Hematopoietic multipotent progenitor cell treated with erythropoietin and hydrocortisone succinate and interleukin-3 and kit ligand, for 17 days (in vitro differentiated cells): ENCODE results near the gene UCP2.
"Not testable (repeated sequence)": the region's sequence is repeated elsewhere in the genome, so short reads cannot be mapped to it uniquely, and the experiment has no call there.

Experiments used
- DNase-seq: peaks from one replicate; pipeline ENCODE4 v3.0.0-alpha.2; 2015; ENCODE audit warnings: low spot score

The UCP2 gene

GRCh38 chr11:73991471-73992006 lies 8.9 kb upstream of the UCP2 start:
- no peak for DNase-seq

GRCh38 chr11:73990730-73991129 lies 8.1 kb upstream of the UCP2 start:
- DNase-seq, result no peak

GRCh38 chr11:73989156-73989555 lies 6.5 kb upstream of the UCP2 start:
- peak; percentile 63 for DNase-seq

- DNase-seq, result no peak
These were observed 5.6 kb upstream of the UCP2 start for GRCh38 chr11:73988227-73988626.

GRCh38 chr11:73985661-73986060 lies 3.0 kb upstream of the UCP2 start:
- not testable (repeated sequence) for DNase-seq

GRCh38 chr11:73983741-73984538 lies 1.3 kb upstream of the UCP2 start:
- DNase-seq, result no peak

- peak; percentile 91 for DNase-seq
These were observed 522 bp upstream of the UCP2 start for GRCh38 chr11:73982990-73983740.

- DNase-seq, result peak; percentile 37
These were observed 1.4 kb downstream of the UCP2 start for GRCh38 chr11:73981051-73981805.

GRCh38 chr11:73980001-73980961 lies 2.4 kb downstream of the UCP2 start:
- peak; percentile 74 for DNase-seq

GRCh38 chr11:73978576-73979086 lies 4.0 kb downstream of the UCP2 start:
- DNase-seq, result peak; percentile 23

- no peak for DNase-seq
These were observed 4.7 kb downstream of the UCP2 start for GRCh38 chr11:73977856-73978519.

GRCh38 chr11:73976451-73977151 lies 6.0 kb downstream of the UCP2 start:
- peak; percentile 4 for DNase-seq

- DNase-seq, result peak; percentile 5
These were observed 7.2 kb downstream of the UCP2 start for GRCh38 chr11:73975479-73975757.

- DNase-seq, result peak; percentile 4
These were observed 7.8 kb downstream of the UCP2 start for GRCh38 chr11:73974604-73975478.

- peak; percentile 21 for DNase-seq
These were observed 9.8 kb downstream of the UCP2 start for GRCh38 chr11:73972620-73973449.

GRCh38 chr11:73972187-73972586 lies 10.5 kb downstream of the UCP2 start:
- DNase-seq, result peak; percentile 18

- peak; percentile 13 for DNase-seq
These were observed 11.4 kb downstream of the UCP2 start for GRCh38 chr11:73971175-73971719.
